HEK293 (cell line): ENCODE measurements around the gene SPNS2.

Experiments used
- CTCF ChIA-PET: fragments of 350-600 bp; formaldehyde crosslinking; extraction: SDS; loops from one replicate; lab custom pipeline; 2021; ENCODE audit warnings: antibody characterized with exemption; lab: Yijun Ruan, JAX
- POLR2A ChIA-PET: fragments of 300-600 bp; formaldehyde crosslinking; extraction: SDS; loops from one replicate; lab custom pipeline; 2020; ENCODE audit warnings: antibody characterized with exemption, inconsistent platforms; lab: Yijun Ruan, JAX
- H3K27ac ChIP-seq: fragments of 200-500 bp; sonication (Bioruptor generic); 2 replicates; pipeline ENCODE4 v1.5.1; 2014; ENCODE audit warnings: low read depth, low read length, control low read depth, inconsistent platforms; ENCODE audit errors: extremely low read depth
- H3K36me3 ChIP-seq, 2 experiments: fragments of 200-500 bp in 1 of 2; sonication (Bioruptor generic) in 1 of 2; 1 replicate in 1 of 2; 2 replicates in 1 of 2; pipeline ENCODE4 v1.5.1; 2014 to 2017; ENCODE audit warnings: inconsistent platforms in 2 of 2, low read length in 2 of 2; ENCODE audit not compliant: control insufficient read depth in 2 of 2, insufficient read depth in 1 of 2
- H3K4me1 ChIP-seq: fragments of 200-500 bp; sonication (Bioruptor generic); 2 replicates; pipeline ENCODE4 v1.5.1; 2014; ENCODE audit warnings: mild to moderate bottlenecking, low read length, inconsistent platforms; ENCODE audit not compliant: control insufficient read depth, insufficient read depth
- H3K4me3 ChIP-seq: 2 replicates; pipeline ENCODE4 v1.5.1; 2011; ENCODE audit warnings: low read depth, mild to moderate bottlenecking, control low read depth, low read length, moderate library complexity
- H3K9me3 ChIP-seq: fragments of 200-500 bp; sonication (Bioruptor generic); 2 replicates; pipeline ENCODE4 v1.5.1; 2014; ENCODE audit warnings: low read depth, low read length, inconsistent platforms; ENCODE audit not compliant: control insufficient read depth, insufficient read depth
- GLIS2 ChIP-seq: fragments of 450-650 bp; formaldehyde crosslinking; IDR thresholded peaks from 2 replicates; pipeline ENCODE4 v1.5.1; 2016; ENCODE audit warnings: missing biosample characterization, missing genetic modification characterization
- KLF16 ChIP-seq: fragments of 450-650 bp; formaldehyde crosslinking; IDR thresholded peaks from 2 replicates; pipeline ENCODE4 v1.5.1; 2017; ENCODE audit warnings: missing biosample characterization, missing genetic modification characterization
- ZNF138 ChIP-seq: fragments of 450-650 bp; formaldehyde crosslinking; IDR thresholded peaks from 2 replicates; pipeline ENCODE4 v1.5.1; 2016; ENCODE audit warnings: missing biosample characterization, missing genetic modification characterization, borderline replicate concordance
- ZNF146 ChIP-seq: fragments of 450-650 bp; formaldehyde crosslinking; IDR thresholded peaks from 2 replicates; pipeline ENCODE4 v1.5.1; 2016; ENCODE audit warnings: missing biosample characterization, missing genetic modification characterization
- ZNF157 ChIP-seq: fragments of 450-650 bp; formaldehyde crosslinking; IDR thresholded peaks from 2 replicates; pipeline ENCODE4 v1.5.1; 2016; ENCODE audit warnings: missing biosample characterization, missing genetic modification characterization
- ZNF169 ChIP-seq: fragments of 450-650 bp; formaldehyde crosslinking; IDR thresholded peaks from 2 replicates; pipeline ENCODE4 v1.5.1; 2016; ENCODE audit warnings: missing biosample characterization, missing genetic modification characterization
- ZNF223 ChIP-seq: fragments of 450-650 bp; formaldehyde crosslinking; IDR thresholded peaks from 2 replicates; pipeline ENCODE4 v1.5.1; 2016; ENCODE audit warnings: missing biosample characterization, missing genetic modification characterization
- ZNF24 ChIP-seq: fragments of 450-650 bp; formaldehyde crosslinking; IDR thresholded peaks from 2 replicates; pipeline ENCODE4 v1.5.1; 2016; ENCODE audit warnings: missing biosample characterization, missing genetic modification characterization
- ZNF302 ChIP-seq: fragments of 450-650 bp; formaldehyde crosslinking; IDR thresholded peaks from 2 replicates; pipeline ENCODE4 v1.5.1; 2016; ENCODE audit warnings: missing biosample characterization, missing genetic modification characterization, low read depth
- ZNF350 ChIP-seq: fragments of 450-650 bp; formaldehyde crosslinking; IDR thresholded peaks from 2 replicates; pipeline ENCODE4 v1.5.0; 2017; ENCODE audit warnings: missing biosample characterization, mild to moderate bottlenecking, missing genetic modification characterization
- ZNF416 ChIP-seq: fragments of 450-650 bp; formaldehyde crosslinking; IDR thresholded peaks from 2 replicates; pipeline ENCODE4 v1.5.1; 2016; ENCODE audit warnings: missing biosample characterization, missing genetic modification characterization
- ZNF596 ChIP-seq: fragments of 450-650 bp; IDR thresholded peaks from 2 replicates; pipeline ENCODE4 v1.5.0; 2018; ENCODE audit warnings: missing biosample characterization, mild to moderate bottlenecking, missing genetic modification characterization, moderate library complexity
- ZNF600 ChIP-seq: fragments of 450-650 bp; formaldehyde crosslinking; IDR thresholded peaks from 2 replicates; pipeline ENCODE4 v1.5.1; 2016; ENCODE audit warnings: missing biosample characterization, missing genetic modification characterization
- ZNF626 ChIP-seq: fragments of 450-650 bp; sonication (Bioruptor Pico); formaldehyde crosslinking; IDR thresholded peaks from 2 replicates; pipeline ENCODE4 v1.5.1; 2018; ENCODE audit warnings: missing biosample characterization, missing genetic modification characterization, inconsistent platforms
- TF ChIP-seq, protein P1 (sequence below): fragments of 450-650 bp; formaldehyde crosslinking; IDR thresholded peaks from 2 replicates; pipeline ENCODE4 v1.5.1; 2016; ENCODE audit warnings: missing biosample characterization, missing genetic modification characterization
- TF ChIP-seq, protein P2 (sequence below): fragments of 450-650 bp; formaldehyde crosslinking; IDR thresholded peaks from 2 replicates; pipeline ENCODE4 v1.5.1; 2017; ENCODE audit warnings: missing biosample characterization, mild to moderate bottlenecking, missing genetic modification characterization, moderate library complexity
- TF ChIP-seq, protein P3 (sequence below): fragments of 450-650 bp; formaldehyde crosslinking; IDR thresholded peaks from 2 replicates; pipeline ENCODE4 v1.5.1; 2017; ENCODE audit warnings: missing biosample characterization, missing genetic modification characterization
- TF ChIP-seq, protein P4 (sequence below): fragments of 450-650 bp; formaldehyde crosslinking; IDR thresholded peaks from 2 replicates; pipeline ENCODE4 v1.5.1; 2016; ENCODE audit warnings: missing biosample characterization, missing genetic modification characterization
- TF ChIP-seq, protein P5 (sequence below): fragments of 450-650 bp; formaldehyde crosslinking; IDR thresholded peaks from 2 replicates; pipeline ENCODE4 v1.5.1; 2016; ENCODE audit warnings: missing biosample characterization, missing genetic modification characterization
- TF ChIP-seq, protein P6 (sequence below): fragments of 450-650 bp; formaldehyde crosslinking; IDR thresholded peaks from 2 replicates; pipeline ENCODE4 v1.5.1; 2016; ENCODE audit warnings: missing biosample characterization, missing genetic modification characterization

SPNS2 gene

DNA sequence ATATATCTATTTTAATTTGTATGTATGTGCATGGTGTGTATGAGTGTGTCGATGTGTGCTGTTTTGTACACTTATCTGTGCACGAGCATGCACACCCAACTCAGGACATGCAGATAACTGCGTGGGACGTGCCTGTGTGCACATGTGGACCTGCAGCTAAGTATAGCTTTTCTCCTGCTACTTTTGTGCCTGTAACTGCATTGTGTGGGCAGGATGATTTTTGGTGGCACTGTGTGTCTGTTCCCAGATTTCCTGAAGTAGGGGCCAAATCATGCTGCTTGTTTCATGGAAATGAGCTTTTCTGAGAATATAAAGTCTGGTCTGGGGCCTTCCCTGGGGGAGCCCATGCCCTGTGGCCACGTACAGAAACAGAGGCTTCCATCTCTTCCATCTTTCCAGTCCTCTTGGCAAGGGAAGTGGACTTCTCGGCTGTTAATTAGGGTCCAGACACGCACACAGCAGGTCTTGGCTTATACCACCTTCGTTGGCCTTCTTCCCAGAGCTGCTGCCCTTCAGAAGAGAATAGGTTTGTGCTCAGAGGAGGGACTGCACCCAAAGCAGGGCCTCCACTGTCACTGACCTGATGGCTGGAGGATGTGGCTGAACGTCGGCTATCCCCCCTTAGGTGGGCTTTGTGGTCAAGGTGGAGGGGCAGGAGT lies 34.7 kb upstream of the SPNS2 start:
- CTCF ChIA-PET: no interaction called here
- Histone ChIP-seq H3K27ac (no peak overlapping the region), H3K4me3 (no peak overlapping the region), H3K36me3 (no peaks in the 10 kb centered on the region), H3K9me3 (no peaks in the 10 kb centered on the region), H3K4me1 (no peaks in the 10 kb centered on the region)
- TF ChIP-seq, protein P1, sequence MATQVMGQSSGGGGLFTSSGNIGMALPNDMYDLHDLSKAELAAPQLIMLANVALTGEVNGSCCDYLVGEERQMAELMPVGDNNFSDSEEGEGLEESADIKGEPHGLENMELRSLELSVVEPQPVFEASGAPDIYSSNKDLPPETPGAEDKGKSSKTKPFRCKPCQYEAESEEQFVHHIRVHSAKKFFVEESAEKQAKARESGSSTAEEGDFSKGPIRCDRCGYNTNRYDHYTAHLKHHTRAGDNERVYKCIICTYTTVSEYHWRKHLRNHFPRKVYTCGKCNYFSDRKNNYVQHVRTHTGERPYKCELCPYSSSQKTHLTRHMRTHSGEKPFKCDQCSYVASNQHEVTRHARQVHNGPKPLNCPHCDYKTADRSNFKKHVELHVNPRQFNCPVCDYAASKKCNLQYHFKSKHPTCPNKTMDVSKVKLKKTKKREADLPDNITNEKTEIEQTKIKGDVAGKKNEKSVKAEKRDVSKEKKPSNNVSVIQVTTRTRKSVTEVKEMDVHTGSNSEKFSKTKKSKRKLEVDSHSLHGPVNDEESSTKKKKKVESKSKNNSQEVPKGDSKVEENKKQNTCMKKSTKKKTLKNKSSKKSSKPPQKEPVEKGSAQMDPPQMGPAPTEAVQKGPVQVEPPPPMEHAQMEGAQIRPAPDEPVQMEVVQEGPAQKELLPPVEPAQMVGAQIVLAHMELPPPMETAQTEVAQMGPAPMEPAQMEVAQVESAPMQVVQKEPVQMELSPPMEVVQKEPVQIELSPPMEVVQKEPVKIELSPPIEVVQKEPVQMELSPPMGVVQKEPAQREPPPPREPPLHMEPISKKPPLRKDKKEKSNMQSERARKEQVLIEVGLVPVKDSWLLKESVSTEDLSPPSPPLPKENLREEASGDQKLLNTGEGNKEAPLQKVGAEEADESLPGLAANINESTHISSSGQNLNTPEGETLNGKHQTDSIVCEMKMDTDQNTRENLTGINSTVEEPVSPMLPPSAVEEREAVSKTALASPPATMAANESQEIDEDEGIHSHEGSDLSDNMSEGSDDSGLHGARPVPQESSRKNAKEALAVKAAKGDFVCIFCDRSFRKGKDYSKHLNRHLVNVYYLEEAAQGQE (tag by site-specific recombination): no peak
- TF ChIP-seq, protein P2, sequence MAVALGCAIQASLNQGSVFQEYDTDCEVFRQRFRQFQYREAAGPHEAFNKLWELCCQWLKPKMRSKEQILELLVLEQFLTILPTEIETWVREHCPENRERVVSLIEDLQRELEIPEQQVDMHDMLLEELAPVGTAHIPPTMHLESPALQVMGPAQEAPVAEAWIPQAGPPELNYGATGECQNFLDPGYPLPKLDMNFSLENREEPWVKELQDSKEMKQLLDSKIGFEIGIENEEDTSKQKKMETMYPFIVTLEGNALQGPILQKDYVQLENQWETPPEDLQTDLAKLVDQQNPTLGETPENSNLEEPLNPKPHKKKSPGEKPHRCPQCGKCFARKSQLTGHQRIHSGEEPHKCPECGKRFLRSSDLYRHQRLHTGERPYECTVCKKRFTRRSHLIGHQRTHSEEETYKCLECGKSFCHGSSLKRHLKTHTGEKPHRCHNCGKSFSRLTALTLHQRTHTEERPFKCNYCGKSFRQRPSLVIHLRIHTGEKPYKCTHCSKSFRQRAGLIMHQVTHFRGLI (tag by site-specific recombination): no peak
- TF ChIP-seq ZNF138 (tag by site-specific recombination): no peak
- TF ChIP-seq, protein P3, sequence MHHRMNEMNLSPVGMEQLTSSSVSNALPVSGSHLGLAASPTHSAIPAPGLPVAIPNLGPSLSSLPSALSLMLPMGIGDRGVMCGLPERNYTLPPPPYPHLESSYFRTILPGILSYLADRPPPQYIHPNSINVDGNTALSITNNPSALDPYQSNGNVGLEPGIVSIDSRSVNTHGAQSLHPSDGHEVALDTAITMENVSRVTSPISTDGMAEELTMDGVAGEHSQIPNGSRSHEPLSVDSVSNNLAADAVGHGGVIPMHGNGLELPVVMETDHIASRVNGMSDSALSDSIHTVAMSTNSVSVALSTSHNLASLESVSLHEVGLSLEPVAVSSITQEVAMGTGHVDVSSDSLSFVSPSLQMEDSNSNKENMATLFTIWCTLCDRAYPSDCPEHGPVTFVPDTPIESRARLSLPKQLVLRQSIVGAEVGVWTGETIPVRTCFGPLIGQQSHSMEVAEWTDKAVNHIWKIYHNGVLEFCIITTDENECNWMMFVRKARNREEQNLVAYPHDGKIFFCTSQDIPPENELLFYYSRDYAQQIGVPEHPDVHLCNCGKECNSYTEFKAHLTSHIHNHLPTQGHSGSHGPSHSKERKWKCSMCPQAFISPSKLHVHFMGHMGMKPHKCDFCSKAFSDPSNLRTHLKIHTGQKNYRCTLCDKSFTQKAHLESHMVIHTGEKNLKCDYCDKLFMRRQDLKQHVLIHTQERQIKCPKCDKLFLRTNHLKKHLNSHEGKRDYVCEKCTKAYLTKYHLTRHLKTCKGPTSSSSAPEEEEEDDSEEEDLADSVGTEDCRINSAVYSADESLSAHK (tag by site-specific recombination): no peak
- no peak for TF ChIP-seq ZNF600 (tag by site-specific recombination)
- no peak for TF ChIP-seq ZNF169 (tag by site-specific recombination)
- no peak for TF ChIP-seq ZNF416 (tag by site-specific recombination)
- TF ChIP-seq, protein P4, sequence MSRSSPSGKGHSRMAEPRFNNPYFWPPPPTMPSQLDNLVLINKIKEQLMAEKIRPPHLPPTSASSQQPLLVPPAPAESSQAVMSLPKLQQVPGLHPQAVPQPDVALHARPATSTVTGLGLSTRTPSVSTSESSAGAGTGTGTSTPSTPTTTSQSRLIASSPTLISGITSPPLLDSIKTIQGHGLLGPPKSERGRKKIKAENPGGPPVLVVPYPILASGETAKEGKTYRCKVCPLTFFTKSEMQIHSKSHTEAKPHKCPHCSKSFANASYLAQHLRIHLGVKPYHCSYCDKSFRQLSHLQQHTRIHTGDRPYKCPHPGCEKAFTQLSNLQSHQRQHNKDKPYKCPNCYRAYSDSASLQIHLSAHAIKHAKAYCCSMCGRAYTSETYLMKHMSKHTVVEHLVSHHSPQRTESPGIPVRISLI: no peak
- TF ChIP-seq ZNF223 (tag by site-specific recombination): no peak
- TF ChIP-seq, protein P5, sequence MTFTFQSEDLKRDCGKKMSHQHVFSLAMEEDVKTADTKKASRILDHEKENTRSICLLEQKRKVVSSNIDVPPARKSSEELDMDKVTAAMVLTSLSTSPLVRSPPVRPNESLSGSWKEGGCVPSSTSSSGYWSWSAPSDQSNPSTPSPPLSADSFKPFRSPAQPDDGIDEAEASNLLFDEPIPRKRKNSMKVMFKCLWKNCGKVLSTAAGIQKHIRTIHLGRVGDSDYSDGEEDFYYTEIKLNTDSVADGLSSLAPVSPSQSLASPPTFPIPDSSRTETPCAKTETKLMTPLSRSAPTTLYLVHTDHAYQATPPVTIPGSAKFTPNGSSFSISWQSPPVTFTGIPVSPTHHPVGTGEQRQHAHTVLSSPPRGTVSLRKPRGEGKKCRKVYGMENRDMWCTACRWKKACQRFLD (tag by site-specific recombination): no peak
- TF ChIP-seq GLIS2 (tag by site-specific recombination): no peak
- no peak for TF ChIP-seq ZNF350 (tag by site-specific recombination)
- TF ChIP-seq ZNF24 (tag by site-specific recombination): no peak
- POLR2A ChIA-PET: no interaction called here

DNA sequence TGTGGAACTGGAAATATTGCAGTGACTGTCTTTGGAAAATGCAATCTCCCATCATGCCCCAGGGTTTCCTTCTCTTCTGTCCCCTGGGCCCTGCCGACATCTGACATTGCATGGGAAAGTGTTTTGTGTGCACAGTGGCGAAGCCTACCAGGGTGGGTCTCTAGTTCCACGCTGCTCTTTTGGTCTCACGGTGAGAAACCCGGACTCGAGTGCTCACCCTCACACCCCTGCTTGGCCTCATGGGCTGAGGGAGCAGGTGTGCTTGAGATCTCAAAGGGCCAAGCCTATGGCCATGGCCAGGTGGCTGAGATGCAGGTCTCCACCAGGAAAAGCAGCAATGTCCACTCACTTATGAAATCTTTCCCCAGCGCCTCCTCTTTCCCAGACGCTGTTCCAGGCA lies 32.9 kb upstream of the SPNS2 start:
- H3K36me3 ChIP-seq: no peaks in the 10 kb centered on the region
- CTCF ChIA-PET: no interaction called here
- POLR2A ChIA-PET: no interaction called here
- H3K4me3 ChIP-seq: no peak overlapping the region
- H3K9me3 ChIP-seq: no peaks in the 10 kb centered on the region
- no peak for TF ChIP-seq ZNF626 (tag by site-specific recombination)
- no peak for TF ChIP-seq ZNF600 (tag by site-specific recombination)
- TF ChIP-seq ZNF157 (tag by site-specific recombination): no peak
- no peak for TF ChIP-seq ZNF596
- TF ChIP-seq, protein P6, sequence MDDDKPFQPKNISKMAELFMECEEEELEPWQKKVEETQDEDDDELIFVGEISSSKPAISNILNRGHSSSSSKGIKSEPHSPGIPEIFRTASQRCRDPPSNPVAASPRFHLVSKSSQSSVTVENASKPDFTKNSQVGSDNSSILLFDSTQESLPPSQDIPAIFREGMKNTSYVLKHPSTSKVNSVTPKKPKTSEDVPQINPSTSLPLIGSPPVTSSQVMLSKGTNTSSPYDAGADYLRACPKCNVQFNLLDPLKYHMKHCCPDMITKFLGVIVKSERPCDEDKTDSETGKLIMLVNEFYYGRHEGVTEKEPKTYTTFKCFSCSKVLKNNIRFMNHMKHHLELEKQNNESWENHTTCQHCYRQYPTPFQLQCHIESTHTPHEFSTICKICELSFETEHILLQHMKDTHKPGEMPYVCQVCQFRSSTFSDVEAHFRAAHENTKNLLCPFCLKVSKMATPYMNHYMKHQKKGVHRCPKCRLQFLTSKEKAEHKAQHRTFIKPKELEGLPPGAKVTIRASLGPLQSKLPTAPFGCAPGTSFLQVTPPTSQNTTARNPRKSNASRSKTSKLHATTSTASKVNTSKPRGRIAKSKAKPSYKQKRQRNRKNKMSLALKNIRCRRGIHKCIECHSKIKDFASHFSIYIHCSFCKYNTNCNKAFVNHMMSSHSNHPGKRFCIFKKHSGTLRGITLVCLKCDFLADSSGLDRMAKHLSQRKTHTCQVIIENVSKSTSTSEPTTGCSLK: no peak
- no peak for TF ChIP-seq ZNF302 (tag by site-specific recombination)
- TF ChIP-seq, protein P4: no peak
- no peak for TF ChIP-seq ZNF146 (tag by site-specific recombination)
- no peak for TF ChIP-seq KLF16
- TF ChIP-seq, all 188 proteins: peak for 0
- H3K4me1 ChIP-seq: no peaks in the 10 kb centered on the region
- H3K27ac ChIP-seq: no peak overlapping the region
